GM12875 (cell line): ENCODE data around the gene FAM20C.

Source experiments
- H3K4me3 ChIP-seq: one replicate; pipeline ENCODE4 v1.5.1; 2011; ENCODE audit warnings: low read depth, low read length, control low read depth
- TF ChIP-seq, protein P1 (sequence below): IDR thresholded peaks from 2 replicates; pipeline ENCODE4 v1.5.1; 2011; ENCODE audit warnings: low read depth, mild to moderate bottlenecking, control low read depth, inconsistent platforms, low read length, moderate library complexity, borderline replicate concordance; ENCODE audit not compliant: insufficient read depth

Gene FAM20C

GRCh38 chr7:170551-171363 is 21.6 kb upstream of the FAM20C start:
- H3K4me3 ChIP-seq, result no peak overlapping the region
- TF ChIP-seq, protein P1, sequence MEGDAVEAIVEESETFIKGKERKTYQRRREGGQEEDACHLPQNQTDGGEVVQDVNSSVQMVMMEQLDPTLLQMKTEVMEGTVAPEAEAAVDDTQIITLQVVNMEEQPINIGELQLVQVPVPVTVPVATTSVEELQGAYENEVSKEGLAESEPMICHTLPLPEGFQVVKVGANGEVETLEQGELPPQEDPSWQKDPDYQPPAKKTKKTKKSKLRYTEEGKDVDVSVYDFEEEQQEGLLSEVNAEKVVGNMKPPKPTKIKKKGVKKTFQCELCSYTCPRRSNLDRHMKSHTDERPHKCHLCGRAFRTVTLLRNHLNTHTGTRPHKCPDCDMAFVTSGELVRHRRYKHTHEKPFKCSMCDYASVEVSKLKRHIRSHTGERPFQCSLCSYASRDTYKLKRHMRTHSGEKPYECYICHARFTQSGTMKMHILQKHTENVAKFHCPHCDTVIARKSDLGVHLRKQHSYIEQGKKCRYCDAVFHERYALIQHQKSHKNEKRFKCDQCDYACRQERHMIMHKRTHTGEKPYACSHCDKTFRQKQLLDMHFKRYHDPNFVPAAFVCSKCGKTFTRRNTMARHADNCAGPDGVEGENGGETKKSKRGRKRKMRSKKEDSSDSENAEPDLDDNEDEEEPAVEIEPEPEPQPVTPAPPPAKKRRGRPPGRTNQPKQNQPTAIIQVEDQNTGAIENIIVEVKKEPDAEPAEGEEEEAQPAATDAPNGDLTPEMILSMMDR, result no peak

DNA sequence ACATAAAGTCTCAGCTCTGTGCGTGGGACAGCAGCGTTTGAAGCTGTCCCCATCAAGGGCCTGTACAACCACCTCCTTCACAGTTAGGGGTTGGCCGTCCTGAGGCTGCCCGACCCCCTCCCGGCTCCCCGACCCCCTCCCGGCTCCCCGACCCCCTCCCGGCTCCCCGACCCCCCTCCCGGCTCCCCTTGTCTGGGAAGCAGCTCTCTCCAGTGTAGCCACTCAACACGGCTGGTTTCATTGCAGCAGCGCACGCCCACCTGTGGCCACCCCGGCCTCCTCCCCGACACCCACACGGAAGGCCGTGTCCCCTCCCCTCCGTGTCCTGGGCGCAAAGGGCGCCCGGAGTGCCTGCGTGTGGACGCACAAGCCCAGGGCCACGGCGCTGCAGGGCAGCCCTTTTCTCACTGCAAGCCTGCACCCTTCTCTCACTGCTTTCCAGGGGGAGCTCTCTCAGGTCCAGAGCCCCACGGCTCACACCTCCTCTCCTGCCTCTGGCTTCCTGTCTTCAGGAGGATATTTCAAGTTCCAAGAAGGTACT is 20.9 kb upstream of the FAM20C start:
- no peak overlapping the region for H3K4me3 ChIP-seq
- TF ChIP-seq, protein P1, result no peak

- H3K4me3 ChIP-seq, result no peak overlapping the region
- TF ChIP-seq, protein P1, result no peak
Observed at GRCh38 chr7:171912-172515, 20.4 kb upstream of the FAM20C start.

DNA sequence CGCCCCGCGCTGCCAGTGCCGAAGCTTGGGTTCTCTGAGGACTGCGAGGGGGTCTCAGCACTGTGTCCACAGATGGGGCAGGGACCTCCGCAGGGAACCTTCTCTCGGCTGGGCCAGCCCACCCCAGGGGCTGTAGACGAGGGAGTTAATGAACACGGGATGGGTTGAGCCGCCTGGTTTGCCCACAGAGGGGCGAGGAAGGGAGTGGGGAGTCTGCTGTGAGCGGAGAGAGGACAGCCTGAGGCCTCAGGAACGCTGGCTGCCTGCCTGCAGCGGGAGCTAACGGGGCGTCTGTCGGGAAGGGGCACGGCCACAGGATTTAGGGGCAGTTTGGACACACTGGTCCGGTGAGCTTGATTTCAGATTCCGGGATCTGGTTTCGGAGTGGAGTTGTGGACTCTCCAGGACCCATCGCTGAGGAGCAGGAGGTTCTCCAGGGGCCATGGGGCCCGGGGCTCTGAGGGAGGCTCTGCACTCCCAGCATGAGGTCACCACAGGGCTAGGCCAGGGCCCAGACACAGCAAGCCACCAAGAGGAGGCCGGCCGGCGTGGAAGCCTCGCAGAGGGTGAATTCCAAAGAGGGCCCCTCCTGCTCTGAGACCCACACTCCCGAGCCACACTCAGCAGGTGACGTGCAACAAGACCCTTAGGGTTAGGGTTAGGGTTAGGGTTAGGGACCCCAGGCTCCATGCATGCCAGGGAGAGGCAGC is 19.0 kb upstream of the FAM20C start:
- H3K4me3 ChIP-seq, result no peak overlapping the region
- TF ChIP-seq, protein P1, result no peak

- no peak overlapping the region for H3K4me3 ChIP-seq
- TF ChIP-seq, protein P1, result no peak
Observed at GRCh38 chr7:174716-175115, 17.7 kb upstream of the FAM20C start.

GRCh38 chr7:175955-176354 is 16.4 kb upstream of the FAM20C start:
- no peak overlapping the region for H3K4me3 ChIP-seq
- TF ChIP-seq, protein P1, result no peak
